DOHH2 (cell line): ENCODE results near the gene BLOC1S5.

ENCODE experiments used
- CTCF ChIP-seq: fragments of 200-600 bp; sonication (generic); IDR thresholded peaks from one replicate; pipeline ENCODE4 v1.5.1; 2014; ENCODE audit warnings: antibody characterized with exemption, mild to moderate bottlenecking, low read depth, low read length; ENCODE audit not compliant: poor library complexity, severe bottlenecking
- EZH2phosphoT487 ChIP-seq: fragments of 200-600 bp; sonication (generic); IDR thresholded peaks from 2 replicates; pipeline ENCODE4 v1.6.1; 2017; ENCODE audit warnings: borderline replicate concordance, mild to moderate bottlenecking, antibody characterized with exemption, low read length, moderate library complexity, mixed read lengths

DNA sequence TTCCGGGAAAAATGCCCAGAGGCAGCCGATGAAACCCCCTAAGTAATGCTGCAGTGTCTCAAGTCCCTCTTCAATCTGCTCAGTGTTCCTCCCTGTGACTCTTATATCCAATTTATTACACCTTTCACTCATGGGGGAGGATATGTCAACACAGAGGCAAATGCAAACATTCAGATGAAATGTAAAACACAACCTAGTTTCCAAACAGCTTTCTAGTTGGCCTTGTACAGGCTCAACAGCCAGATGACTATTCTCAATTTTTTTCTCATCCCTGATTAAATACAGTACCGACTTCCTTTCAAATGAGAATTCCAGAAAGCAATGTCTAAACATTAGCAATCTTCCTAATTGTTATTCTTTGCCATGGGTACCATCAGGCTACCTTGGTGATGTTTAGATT lies 65.0 kb downstream of the BLOC1S5 start:
- TF ChIP-seq CTCF (no peak), EZH2phosphoT487 (no peak)
